A549 (cell line): ENCODE data around the gene FAHD2A. TPM values are rescaled to one million over a fixed set of nuclear protein-coding genes. Genes with fewer than 3 reads are reported as not detected.

Experiments
- ATAC-seq, 2 experiments: fragments of 200-7000 bp in 1 of 2; fragments of >200 bp in 1 of 2; cut with Nextera tagmentation in 1 of 2; cut with Tn5 transposase in 1 of 2; 3 replicates each; pipeline versions ENCODE4 v1.8.0 to v1.9.1; 2018 to 2020; ENCODE audit warnings: mild to moderate bottlenecking in 1 of 2, moderate library complexity in 1 of 2
- CTCF ChIA-PET: fragments of 300-600 bp; sonication (Branson Sonifier 250); formaldehyde crosslinking; extraction: SDS; loops from one replicate; lab custom pipeline; 2021; ENCODE audit warnings: antibody characterized with exemption, inconsistent platforms; lab: Yijun Ruan, JAX
- POLR2A ChIA-PET: fragments of 350-600 bp; formaldehyde crosslinking; extraction: SDS; loops from one replicate; lab custom pipeline; 2021; ENCODE audit warnings: antibody characterized with exemption, inconsistent platforms; lab: Yijun Ruan, JAX
- DNase-seq, 2 experiments: peaks; one replicate each; pipeline versions ENCODE4 v3.0.0 to v3.0.0-alpha.2; 2011 to 2016; ENCODE audit warnings: low read depth in 1 of 2, low spot score in 1 of 2
- FAIRE-seq: peaks from 2 replicates; lab custom pipeline; 2011; peaks lifted over from hg19 to GRCh38; lab: Jason Lieb, UNC
- H3K27ac ChIP-seq, 2 experiments: fragments of >200 bp; sonication (Bioruptor Twin); formaldehyde crosslinking; 3 replicates each; pipeline ENCODE4 v1.5.1; 2016 to 2017
- H3K4me1 ChIP-seq: fragments of >200 bp; sonication (Bioruptor Twin); formaldehyde crosslinking; 3 replicates; pipeline ENCODE4 v1.6.1; 2016
- H3K4me2 ChIP-seq: fragments of >200 bp; sonication (Bioruptor Twin); formaldehyde crosslinking; 3 replicates; pipeline ENCODE4 v1.6.1; 2016
- H3K4me3 ChIP-seq: fragments of >200 bp; sonication (Bioruptor Twin); formaldehyde crosslinking; 3 replicates; pipeline ENCODE4 v1.5.1; 2016
- H3K9me3 ChIP-seq: fragments of >200 bp; sonication (Bioruptor Twin); formaldehyde crosslinking; 3 replicates; pipeline ENCODE4 v1.6.1; 2016
- BHLHE40 ChIP-seq: IDR thresholded peaks from 2 replicates; pipeline ENCODE4 v1.6.1; 2012; ENCODE audit warnings: low read depth, low read length, inconsistent platforms
- CHD4 ChIP-seq: fragments of 200-600 bp; sonication (generic); IDR thresholded peaks from 2 replicates; pipeline ENCODE4 v1.6.1; 2016; ENCODE audit warnings: antibody characterized with exemption, mild to moderate bottlenecking, borderline replicate concordance
- EHF ChIP-seq: fragments of 250-450 bp; sonication (Bioruptor Pico); IDR thresholded peaks from 2 replicates; pipeline ENCODE4 v1.5.0; 2020; ENCODE audit warnings: mild to moderate bottlenecking
- EHMT2 ChIP-seq: fragments of 200-600 bp; sonication (generic); IDR thresholded peaks from 2 replicates; pipeline ENCODE4 v1.6.1; 2016; ENCODE audit warnings: antibody characterized with exemption, low read depth, mild to moderate bottlenecking, moderate library complexity
- EP300 ChIP-seq, 2 experiments: fragments of >200 bp; sonication (Bioruptor Twin); formaldehyde crosslinking; IDR thresholded peaks; 2 replicates in 1 of 2; 3 replicates in 1 of 2; pipeline ENCODE4 v1.6.1; 2016 to 2017
- ESRRA ChIP-seq: fragments of 150-350 bp; IDR thresholded peaks from 2 replicates; pipeline ENCODE4 v1.6.1; 2014; ENCODE audit warnings: mild to moderate bottlenecking, low read length, borderline replicate concordance
- FOSL2 ChIP-seq, 2 experiments: fragments of 450-650 bp in 1 of 2; fragments of >200 bp in 1 of 2; sonication (Bioruptor Twin) in 1 of 2; formaldehyde crosslinking; IDR thresholded peaks; 2 replicates each; pipeline versions ENCODE4 v1.5.0 to v1.6.1; 2016 to 2020; ENCODE audit warnings: mild to moderate bottlenecking in 1 of 2, moderate library complexity in 1 of 2
- GATA3 ChIP-seq: IDR thresholded peaks from 2 replicates; pipeline ENCODE4 v1.6.1; 2012; ENCODE audit warnings: borderline replicate concordance
- HOXB5 ChIP-seq: fragments of 250-450 bp; sonication (Bioruptor Pico); IDR thresholded peaks from 2 replicates; pipeline ENCODE4 v1.5.0; 2020; ENCODE audit warnings: mild to moderate bottlenecking, moderate library complexity
- JUN ChIP-seq, 2 experiments: fragments of >200 bp; sonication (Bioruptor Twin); formaldehyde crosslinking; IDR thresholded peaks; 2 replicates in 1 of 2; 3 replicates in 1 of 2; pipeline ENCODE4 v1.6.1; 2016 to 2017
- JUNB ChIP-seq: fragments of >200 bp; sonication (Bioruptor Twin); formaldehyde crosslinking; IDR thresholded peaks from 2 replicates; pipeline ENCODE4 v1.6.1; 2016
- NFE2L2 ChIP-seq: fragments of 150-350 bp; conservative IDR thresholded peaks from 2 replicates; pipeline ENCODE4 v1.6.1; 2014; ENCODE audit warnings: low read length
- NPAS2 ChIP-seq: fragments of 250-450 bp; sonication (Bioruptor Pico); IDR thresholded peaks from 2 replicates; pipeline ENCODE4 v1.8.0; 2022; ENCODE audit warnings: mild to moderate bottlenecking, moderate library complexity, borderline replicate concordance
- RARB ChIP-seq: fragments of 250-450 bp; sonication (Bioruptor Pico); IDR thresholded peaks from 2 replicates; pipeline ENCODE4 v1.8.0; 2021; ENCODE audit warnings: mild to moderate bottlenecking, moderate library complexity
- SREBF2 ChIP-seq: fragments of 450-650 bp; IDR thresholded peaks from 2 replicates; pipeline ENCODE4 v1.6.1; 2014; ENCODE audit warnings: mild to moderate bottlenecking, moderate library complexity
- TFCP2L1 ChIP-seq: fragments of 250-450 bp; sonication (Bioruptor Pico); IDR thresholded peaks from 2 replicates; pipeline ENCODE4 v1.5.0; 2021; ENCODE audit warnings: mild to moderate bottlenecking
- ZSCAN20 ChIP-seq: fragments of 250-450 bp; sonication (Bioruptor Pico); IDR thresholded peaks from 2 replicates; pipeline ENCODE4 v1.8.0; 2022; ENCODE audit warnings: mild to moderate bottlenecking, moderate library complexity
- WGBS: methylation state at CpG from one replicate; pipeline ENCODE4 v1.1.6; 2017; ENCODE audit errors: missing lambda C conversion rate; 5-methylcytosine and 5-hydroxymethylcytosine counted together
- polyA plus RNA-seq, 4 experiments: library from polyadenylated mRNA; depleted of rRNA in 3 of 4; stranded (reverse); fragments of >200 nt; fragmentation: RNase III in 1 of 4; extraction: RNeasy Plus Mini Kit Qiagen cat#74134 plus additional on column Dnase treatment in 1 of 4; gene quantifications; 2 replicates in 3 of 4; 3 replicates in 1 of 4; pipeline ENCODE4 v1.2.3, GENCODE V29; 2011 to 2017
- TF ChIP-seq, protein P1 (sequence below): fragments of 150-350 bp; IDR thresholded peaks from 2 replicates; pipeline ENCODE4 v1.6.1; 2014; ENCODE audit warnings: low read depth, mild to moderate bottlenecking, low read length
- TF ChIP-seq, protein P2 (sequence below): fragments of >200 bp; sonication (Bioruptor Twin); formaldehyde crosslinking; IDR thresholded peaks from 3 replicates; pipeline ENCODE4 v1.5.1; 2016
- TF ChIP-seq, protein P3 (sequence below): fragments of 250-450 bp; sonication (Bioruptor Pico); IDR thresholded peaks from 2 replicates; pipeline ENCODE4 v1.5.0; 2020; ENCODE audit warnings: low read depth, mild to moderate bottlenecking, moderate library complexity

FAHD2A gene
- polyA plus RNA-seq, 2 of the 4 experiments (the other 2 are of a cell fraction): 28.1 to 33.0 TPM

DNA sequence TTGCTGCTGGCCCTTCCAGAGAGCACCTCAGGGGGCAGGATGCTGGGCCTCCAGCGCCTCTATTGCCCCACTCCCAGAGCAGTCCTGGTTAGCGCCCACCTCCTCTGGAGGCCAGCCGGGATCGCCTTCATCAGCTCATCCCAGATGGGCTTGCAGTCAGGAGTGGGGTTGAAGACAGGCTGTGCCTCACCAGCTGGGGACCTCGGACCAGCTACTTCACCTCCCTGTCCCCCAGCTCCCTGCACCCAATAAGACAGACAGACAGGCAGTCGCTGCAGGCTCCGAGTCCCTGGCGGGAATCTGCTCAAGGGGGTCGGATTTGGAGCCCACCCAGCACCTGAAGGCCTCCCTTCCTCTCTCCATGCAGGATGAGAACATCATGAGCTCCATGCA, 18.9 kb upstream of the FAHD2A start:
- WGBS: 60% methylated on average over 9 of the region's 9 CpGs
- H3K4me1 ChIP-seq: no peaks in the 10 kb centered on the region
- no peaks in the 10 kb centered on the region for H3K9me3 ChIP-seq
- TF ChIP-seq FOSL2 (IDR thresholded peaks at IDR 0.05) (no peak), FOSL2 (CRISPR knock-in tag; IDR thresholded peaks at IDR 0.05) (no peak), JUNB (no peak)
- ChIA-PET POLR2A (no interaction called here), CTCF (interaction anchor here (1.5 kb wide), 1 partner anchor 38 kb away, joined by 6 read pairs; no protein-coding TSS in a partner anchor)
- FAIRE-seq: no peak
- H3K27ac ChIP-seq: no peak overlapping the region
- no peak overlapping the region for H3K4me3 ChIP-seq
- ATAC-seq: no peak
- no peak overlapping the region for H3K4me2 ChIP-seq
- no peak for DNase-seq

GRCh38 chr2:95384854-95385569, 17.5 kb upstream of the FAHD2A start:
- no peaks in the 10 kb centered on the region for H3K9me3 ChIP-seq
- FAIRE-seq (no peak), ATAC-seq (no peak), DNase-seq (no peak)
- no peak overlapping the region for H3K27ac ChIP-seq
- H3K4me3 ChIP-seq: no peak overlapping the region
- POLR2A ChIA-PET: no interaction called here
- no peak overlapping the region for H3K4me2 ChIP-seq
- no peaks in the 10 kb centered on the region for H3K4me1 ChIP-seq
- CTCF ChIA-PET: interaction anchor here (1.0 to 1.5 kb wide), 3 partner anchors 39 to 309 kb away, joined by 3 to 6 read pairs (median 6); no protein-coding TSS in a partner anchor
- TF ChIP-seq CHD4: no peak
- no peak for TF ChIP-seq NFE2L2
- no peak for TF ChIP-seq SREBF2
- TF ChIP-seq NPAS2 (CRISPR knock-in tag): no peak
- no peak for TF ChIP-seq BHLHE40
- TF ChIP-seq EP300 (IDR thresholded peaks at IDR 0.05): no peak
- TF ChIP-seq, protein P1, sequence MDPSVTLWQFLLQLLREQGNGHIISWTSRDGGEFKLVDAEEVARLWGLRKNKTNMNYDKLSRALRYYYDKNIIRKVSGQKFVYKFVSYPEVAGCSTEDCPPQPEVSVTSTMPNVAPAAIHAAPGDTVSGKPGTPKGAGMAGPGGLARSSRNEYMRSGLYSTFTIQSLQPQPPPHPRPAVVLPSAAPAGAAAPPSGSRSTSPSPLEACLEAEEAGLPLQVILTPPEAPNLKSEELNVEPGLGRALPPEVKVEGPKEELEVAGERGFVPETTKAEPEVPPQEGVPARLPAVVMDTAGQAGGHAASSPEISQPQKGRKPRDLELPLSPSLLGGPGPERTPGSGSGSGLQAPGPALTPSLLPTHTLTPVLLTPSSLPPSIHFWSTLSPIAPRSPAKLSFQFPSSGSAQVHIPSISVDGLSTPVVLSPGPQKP: no peak
- no peak for TF ChIP-seq JUN (IDR thresholded peaks at IDR 0.05)
- no peak for TF ChIP-seq TFCP2L1 (CRISPR knock-in tag)
- no peak for TF ChIP-seq ZSCAN20 (CRISPR knock-in tag)
- no peak for TF ChIP-seq EHF (CRISPR knock-in tag)
- no peak for TF ChIP-seq GATA3
- TF ChIP-seq HOXB5 (CRISPR knock-in tag): no peak
- TF ChIP-seq RARB: no peak
- 50% methylated on average over 6 of the region's 12 CpGs for WGBS

DNA sequence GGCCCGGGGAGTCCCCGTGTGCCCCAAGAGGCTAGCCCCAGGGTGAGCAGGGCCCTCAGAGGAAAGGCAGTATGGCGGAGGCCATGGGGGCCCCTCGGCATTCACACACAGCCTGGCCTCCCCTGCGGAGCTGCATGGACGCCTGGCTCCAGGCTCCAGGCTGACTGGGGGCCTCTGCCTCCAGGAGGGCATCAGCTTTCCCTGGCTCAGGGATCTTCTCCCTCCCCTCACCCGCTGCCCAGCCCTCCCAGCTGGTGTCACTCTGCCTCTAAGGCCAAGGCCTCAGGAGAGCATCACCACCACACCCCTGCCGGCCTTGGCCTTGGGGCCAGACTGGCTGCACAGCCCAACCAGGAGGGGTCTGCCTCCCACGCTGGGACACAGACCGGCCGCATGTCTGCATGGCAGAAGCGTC, 16.9 kb upstream of the FAHD2A start:
- no peak for DNase-seq
- 79% methylated on average over 9 of the region's 12 CpGs for WGBS
- ChIA-PET CTCF (interaction anchor here (1.0 to 1.4 kb wide), 2 partner anchors 40 to 309 kb away, joined by 3 to 6 read pairs; no protein-coding TSS in a partner anchor), POLR2A (no interaction called here)
- H3K27ac ChIP-seq: no peak overlapping the region
- no peaks in the 10 kb centered on the region for H3K9me3 ChIP-seq
- FAIRE-seq: no peak
- no peak overlapping the region for H3K4me3 ChIP-seq
- no peaks in the 10 kb centered on the region for H3K4me1 ChIP-seq
- H3K4me2 ChIP-seq: no peak overlapping the region
- TF ChIP-seq ESRRA: no peak
- TF ChIP-seq, protein P2, sequence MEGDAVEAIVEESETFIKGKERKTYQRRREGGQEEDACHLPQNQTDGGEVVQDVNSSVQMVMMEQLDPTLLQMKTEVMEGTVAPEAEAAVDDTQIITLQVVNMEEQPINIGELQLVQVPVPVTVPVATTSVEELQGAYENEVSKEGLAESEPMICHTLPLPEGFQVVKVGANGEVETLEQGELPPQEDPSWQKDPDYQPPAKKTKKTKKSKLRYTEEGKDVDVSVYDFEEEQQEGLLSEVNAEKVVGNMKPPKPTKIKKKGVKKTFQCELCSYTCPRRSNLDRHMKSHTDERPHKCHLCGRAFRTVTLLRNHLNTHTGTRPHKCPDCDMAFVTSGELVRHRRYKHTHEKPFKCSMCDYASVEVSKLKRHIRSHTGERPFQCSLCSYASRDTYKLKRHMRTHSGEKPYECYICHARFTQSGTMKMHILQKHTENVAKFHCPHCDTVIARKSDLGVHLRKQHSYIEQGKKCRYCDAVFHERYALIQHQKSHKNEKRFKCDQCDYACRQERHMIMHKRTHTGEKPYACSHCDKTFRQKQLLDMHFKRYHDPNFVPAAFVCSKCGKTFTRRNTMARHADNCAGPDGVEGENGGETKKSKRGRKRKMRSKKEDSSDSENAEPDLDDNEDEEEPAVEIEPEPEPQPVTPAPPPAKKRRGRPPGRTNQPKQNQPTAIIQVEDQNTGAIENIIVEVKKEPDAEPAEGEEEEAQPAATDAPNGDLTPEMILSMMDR: no peak
- no peak for TF ChIP-seq EHMT2
- TF ChIP-seq HOXB5 (CRISPR knock-in tag): no peak
- no peak for TF ChIP-seq JUNB
- TF ChIP-seq, protein P3, sequence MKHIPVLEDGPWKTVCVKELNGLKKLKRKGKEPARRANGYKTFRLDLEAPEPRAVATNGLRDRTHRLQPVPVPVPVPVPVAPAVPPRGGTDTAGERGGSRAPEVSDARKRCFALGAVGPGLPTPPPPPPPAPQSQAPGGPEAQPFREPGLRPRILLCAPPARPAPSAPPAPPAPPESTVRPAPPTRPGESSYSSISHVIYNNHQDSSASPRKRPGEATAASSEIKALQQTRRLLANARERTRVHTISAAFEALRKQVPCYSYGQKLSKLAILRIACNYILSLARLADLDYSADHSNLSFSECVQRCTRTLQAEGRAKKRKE: no peak
- ATAC-seq: no peak
